ENCODE data around the gene USP37.

DNA sequence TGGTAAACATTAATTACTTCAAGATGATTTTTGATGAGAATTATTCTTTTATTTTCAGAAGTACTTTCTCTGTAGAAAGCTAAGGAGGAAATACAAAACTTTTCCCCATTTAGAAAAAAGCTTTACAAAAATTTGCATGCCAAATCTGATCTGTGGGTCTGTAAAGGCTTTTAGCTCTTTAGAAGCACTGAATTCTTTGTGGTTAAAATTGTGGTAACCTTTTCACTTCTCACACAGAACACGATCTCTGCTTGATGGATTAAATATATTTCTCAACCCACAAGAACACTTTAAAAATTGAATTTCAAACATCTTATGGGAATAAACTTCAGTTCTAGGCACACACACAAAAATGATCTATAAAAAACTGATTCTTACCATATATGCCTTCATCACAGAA is 85.5 kb downstream of the USP37 start:
- TF ChIP-seq, protein P1, sequence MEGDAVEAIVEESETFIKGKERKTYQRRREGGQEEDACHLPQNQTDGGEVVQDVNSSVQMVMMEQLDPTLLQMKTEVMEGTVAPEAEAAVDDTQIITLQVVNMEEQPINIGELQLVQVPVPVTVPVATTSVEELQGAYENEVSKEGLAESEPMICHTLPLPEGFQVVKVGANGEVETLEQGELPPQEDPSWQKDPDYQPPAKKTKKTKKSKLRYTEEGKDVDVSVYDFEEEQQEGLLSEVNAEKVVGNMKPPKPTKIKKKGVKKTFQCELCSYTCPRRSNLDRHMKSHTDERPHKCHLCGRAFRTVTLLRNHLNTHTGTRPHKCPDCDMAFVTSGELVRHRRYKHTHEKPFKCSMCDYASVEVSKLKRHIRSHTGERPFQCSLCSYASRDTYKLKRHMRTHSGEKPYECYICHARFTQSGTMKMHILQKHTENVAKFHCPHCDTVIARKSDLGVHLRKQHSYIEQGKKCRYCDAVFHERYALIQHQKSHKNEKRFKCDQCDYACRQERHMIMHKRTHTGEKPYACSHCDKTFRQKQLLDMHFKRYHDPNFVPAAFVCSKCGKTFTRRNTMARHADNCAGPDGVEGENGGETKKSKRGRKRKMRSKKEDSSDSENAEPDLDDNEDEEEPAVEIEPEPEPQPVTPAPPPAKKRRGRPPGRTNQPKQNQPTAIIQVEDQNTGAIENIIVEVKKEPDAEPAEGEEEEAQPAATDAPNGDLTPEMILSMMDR (IDR thresholded peaks at IDR 0.05): no peak
- TF ChIP-seq POLR2A (IDR thresholded peaks at IDR 0.05): no peak

Data from body of pancreas (tissue), 4 donors.